ENCODE measurements around the gene PRPF6. TPM values are rescaled to one million over a fixed set of nuclear protein-coding genes. Genes with fewer than 3 reads are reported as not detected.

Gene PRPF6
- total RNA-seq, 2 experiments from 2014 or later = 50.6 to 51.3 TPM

DNA sequence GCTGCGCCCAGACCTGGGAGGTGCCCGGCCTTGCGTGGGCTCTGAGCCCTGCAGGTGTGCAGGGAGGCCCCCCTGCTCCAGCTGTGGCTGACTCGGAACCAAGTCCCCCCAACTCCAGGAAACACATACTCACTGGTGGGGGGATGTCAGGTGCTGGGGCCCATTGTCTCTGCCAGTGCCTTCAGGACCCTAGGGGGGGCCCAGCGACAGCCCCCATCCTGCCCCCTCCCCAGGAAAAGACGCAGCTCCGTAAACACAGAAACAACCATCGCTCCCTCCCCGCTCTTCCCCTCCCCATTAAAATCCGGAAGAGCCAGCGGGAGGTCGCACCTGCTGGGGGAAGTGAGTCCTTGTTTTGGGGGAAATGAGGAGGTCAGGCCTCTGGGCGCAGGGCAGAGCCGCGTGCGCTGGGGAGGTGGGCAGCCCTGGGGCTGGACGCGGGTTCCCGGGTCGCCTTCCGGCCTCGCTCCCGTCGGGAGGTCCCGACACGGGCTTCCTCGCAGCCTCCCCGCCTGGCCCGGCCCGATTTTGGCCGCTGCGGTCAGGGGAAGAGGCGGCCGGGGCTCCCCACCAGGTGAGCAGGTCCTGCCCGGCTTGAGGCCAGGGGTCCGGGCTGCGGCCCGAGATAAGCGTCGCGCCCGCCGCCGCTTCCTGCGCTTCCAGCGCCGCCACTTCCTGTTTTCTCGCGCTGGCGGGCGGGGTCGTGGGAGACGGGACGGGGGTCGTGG is 61.3 kb downstream of the PRPF6 start:
- peaks cover 50% of the 10 kb centered on the region for H3K4me1 ChIP-seq (ENCODE audit: insufficient read depth, low read length)
- peaks cover 14% of the 10 kb centered on the region for H3K27me3 Mint-ChIP-seq
- intact Hi-C loops (cut with DNase I, micrococcal nuclease) = loop anchor here in 1 of 2 experiments (5.0 kb wide), 1 partner anchor 35 kb away; the partner anchor contains the start of gene RGS19
- H3K9me3 ChIP-seq (ENCODE audit: control insufficient read depth in 1 of 2, insufficient read depth in 1 of 2, low read length in 2 of 2) = no peaks in the 10 kb centered on the region
- H3K4me3 Mint-ChIP-seq = peak overlapping the region; percentile 87
- no peaks in the 10 kb centered on the region for H3K36me3 Mint-ChIP-seq (ENCODE audit: low read depth)
- H3K27ac Mint-ChIP-seq = peak overlapping the region; percentile 85
- H3K27me3 ChIP-seq (ENCODE audit: control insufficient read depth in 1 of 2, insufficient read depth in 2 of 2, low read length in 2 of 2) = peaks cover 5 to 6% of the 10 kb centered on the region in 2 experiments
- ChIA-PET POLR2A (interaction anchor here (1.0 to 1.8 kb wide), 6 partner anchors 15 to 78 kb away, joined by 3 to 14 read pairs (median 4); partner anchors contain the start of genes LKAAEAR1, OPRL1, PRPF6 and RGS19), CTCF (interaction anchor here (0.9 kb wide), 1 partner anchor 62 kb away, joined by 4 read pairs; the partner anchor contains the start of gene PRPF6)
- no peak for TF ChIP-seq CTCF (IDR thresholded peaks at IDR 0.05)
- DNase-seq = peak in 3 of 14 experiments; percentile 27 to 51 (median 47)
- peak overlapping the region; percentile 67 for H3K4me3 ChIP-seq (ENCODE audit: low read length)
- peaks cover 53% of the 10 kb centered on the region for H3K4me1 Mint-ChIP-seq (ENCODE audit: low read depth)
- H3K9me3 Mint-ChIP-seq = no peaks in the 10 kb centered on the region
- no peak for ATAC-seq (ENCODE audit: poor library complexity)
- no peaks in the 10 kb centered on the region for H3K36me3 ChIP-seq (ENCODE audit: insufficient read depth, low read length)
- peak overlapping the region; percentile 46 to 61 for H3K27ac ChIP-seq (ENCODE audit: low read depth in 1 of 2, low read length in 2 of 2)

DNA sequence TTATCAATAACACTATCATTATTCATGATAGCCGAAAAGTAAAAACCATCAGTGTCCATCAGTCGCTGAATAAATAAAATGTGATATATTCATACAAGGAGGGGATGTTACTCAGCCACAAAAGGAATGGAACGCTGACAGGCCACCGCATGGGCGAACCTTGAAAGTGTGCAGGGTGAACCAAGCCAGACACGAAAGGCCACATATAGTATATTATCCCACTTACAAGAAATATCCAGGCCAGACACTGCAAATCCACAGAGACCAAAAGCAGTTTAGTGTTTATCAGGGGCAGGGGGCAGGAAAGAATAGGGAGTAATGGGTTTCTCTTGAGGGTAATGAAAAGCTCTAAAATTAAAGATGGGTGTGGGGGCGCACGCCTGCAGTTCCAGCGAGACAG is 62.8 kb downstream of the PRPF6 start:
- no peaks in the 10 kb centered on the region for H3K36me3 ChIP-seq (ENCODE audit: insufficient read depth, low read length)
- CTCF ChIA-PET = interaction anchor here (1.3 kb wide), 1 partner anchor 14 kb away, joined by 3 read pairs; no protein-coding TSS in a partner anchor
- H3K9me3 ChIP-seq (ENCODE audit: control insufficient read depth in 1 of 2, insufficient read depth in 1 of 2, low read length in 2 of 2) = no peaks in the 10 kb centered on the region
- H3K4me3 Mint-ChIP-seq = peak overlapping the region; percentile 83
- ATAC-seq (ENCODE audit: poor library complexity) (no peak), DNase-seq (no peak)
- POLR2A ChIA-PET = interaction anchor here (1.0 to 1.9 kb wide), 4 partner anchors 13 to 88 kb away, joined by 3 to 6 read pairs (median 4); partner anchors contain the start of genes PRPF6, TCEA2 and UCKL1
- no peak for TF ChIP-seq CTCF (IDR thresholded peaks at IDR 0.05)
- peaks cover 46% of the 10 kb centered on the region for H3K4me1 Mint-ChIP-seq (ENCODE audit: low read depth)
- peaks cover 17% of the 10 kb centered on the region for H3K27me3 Mint-ChIP-seq
- no peaks in the 10 kb centered on the region for H3K36me3 Mint-ChIP-seq (ENCODE audit: low read depth)
- peaks cover 42% of the 10 kb centered on the region for H3K4me1 ChIP-seq (ENCODE audit: insufficient read depth, low read length)
- no peaks in the 10 kb centered on the region for H3K9me3 Mint-ChIP-seq
- peaks cover 2 to 8% of the 10 kb centered on the region in 2 experiments for H3K27me3 ChIP-seq (ENCODE audit: control insufficient read depth in 1 of 2, insufficient read depth in 2 of 2, low read length in 2 of 2)
- intact Hi-C loops (cut with DNase I, micrococcal nuclease) = loop anchor here in 1 of 2 experiments (5.0 kb wide), 1 partner anchor 34 kb away; the partner anchor contains the start of gene RGS19
- H3K4me3 ChIP-seq (ENCODE audit: low read length) = no peak overlapping the region
- H3K27ac Mint-ChIP-seq = peak overlapping the region; percentile 79
- no peak overlapping the region for H3K27ac ChIP-seq (ENCODE audit: low read depth in 1 of 2, low read length in 2 of 2)

GRCh38 chr20:64044484-64045247 is 63.7 kb downstream of the PRPF6 start:
- peak overlapping the region; percentile 79 for H3K27ac Mint-ChIP-seq
- intact Hi-C loops (cut with DNase I, micrococcal nuclease) = loop anchor here in 1 of 2 experiments (5.0 kb wide), 1 partner anchor 33 kb away; the partner anchor contains the start of gene RGS19
- H3K4me3 Mint-ChIP-seq = peak overlapping the region; percentile 83

More at GRCh38 chr20:64044484-64045247, 63.7 kb downstream of the PRPF6 start:
- ChIA-PET POLR2A (interaction anchor here (1.0 to 1.9 kb wide), 4 partner anchors 13 to 88 kb away, joined by 3 to 6 read pairs (median 4); partner anchors contain the start of genes PRPF6, TCEA2 and UCKL1), CTCF (no interaction called here)
- Mint-ChIP-seq H3K9me3 (no peaks in the 10 kb centered on the region), H3K27me3 (peaks cover 17% of the 10 kb centered on the region), H3K36me3 (ENCODE audit: low read depth) (no peaks in the 10 kb centered on the region), H3K4me1 (ENCODE audit: low read depth) (peaks cover 42% of the 10 kb centered on the region)
- Histone ChIP-seq H3K27me3 (ENCODE audit: control insufficient read depth in 1 of 2, insufficient read depth in 2 of 2, low read length in 2 of 2) (peaks cover 2 to 9% of the 10 kb centered on the region in 2 experiments), H3K9me3 (ENCODE audit: control insufficient read depth in 1 of 2, insufficient read depth in 1 of 2, low read length in 2 of 2) (peaks cover 0 to 1% of the 10 kb centered on the region in 2 experiments), H3K36me3 (ENCODE audit: insufficient read depth, low read length) (no peaks in the 10 kb centered on the region), H3K4me1 (ENCODE audit: insufficient read depth, low read length) (peaks cover 36% of the 10 kb centered on the region), H3K27ac (ENCODE audit: low read depth in 1 of 2, low read length in 2 of 2) (no peak overlapping the region), H3K4me3 (ENCODE audit: low read length) (no peak overlapping the region)
- no peak for TF ChIP-seq CTCF (IDR thresholded peaks at IDR 0.05)
- no peak for ATAC-seq (ENCODE audit: poor library complexity)
- DNase-seq = no peak
